ENCODE results near the gene DIRAS1. TPM values are rescaled to one million over a fixed set of nuclear protein-coding genes. Genes with fewer than 3 reads are reported as not detected.

Gene DIRAS1
- total RNA-seq, 1 experiment from 2014 or later, result 7.8 TPM

- Histone ChIP-seq H4K8ac (replicated peaks; ENCODE audit: insufficient read length, low read depth, low read length) (no peak overlapping the region), H3T11ph (ENCODE audit: low read length) (no peak overlapping the region), H3K14ac (ENCODE audit: insufficient read depth, low read length) (no peak overlapping the region), H2BK120ac (ENCODE audit: low read depth, low read length, poor library complexity, severe bottlenecking) (no peak overlapping the region), H3K27me3 (ENCODE audit: insufficient read depth, low read length) (no peaks in the 10 kb centered on the region), H3K27ac (ENCODE audit: insufficient read length, low read depth, low read length) (no peak overlapping the region), H3K4me2 (ENCODE audit: insufficient read depth, insufficient read length, low read length) (no peak overlapping the region), H3K23ac (ENCODE audit: insufficient read length, low read depth, low read length) (no peak overlapping the region), H3K23me2 (ENCODE audit: insufficient read length, low read depth, low read length, poor library complexity, severe bottlenecking) (no peaks in the 10 kb centered on the region), H3K9ac (ENCODE audit: extremely low read depth, insufficient read length, low read length) (no peak overlapping the region), H3K56ac (ENCODE audit: insufficient read length, low read depth, low read length) (no peak overlapping the region), H2BK20ac (ENCODE audit: low read depth, low read length, poor library complexity, severe bottlenecking) (no peak overlapping the region), H4K91ac (ENCODE audit: insufficient read length, low read depth, low read length) (no peak overlapping the region), H3K18ac (ENCODE audit: insufficient read length, low read depth, low read length) (no peak overlapping the region), H3K79me1 (ENCODE audit: insufficient read depth, low read depth, low read length, poor library complexity, severe bottlenecking) (no peaks in the 10 kb centered on the region), H3K4me1 (ENCODE audit: insufficient read depth, low read length) (no peaks in the 10 kb centered on the region), H3K9me3 (ENCODE audit: control insufficient read depth, low read depth, low read length) (no peaks in the 10 kb centered on the region), H2AFZ (ENCODE audit: low read length) (no peak overlapping the region), H2AK5ac (ENCODE audit: insufficient read length, low read length) (no peak overlapping the region), H3K4ac (ENCODE audit: low read depth, low read length) (no peak overlapping the region), H4K5ac (ENCODE audit: insufficient read length, low read depth, low read length) (no peak overlapping the region), H4K20me1 (ENCODE audit: control insufficient read depth, insufficient read depth, insufficient read length) (no peaks in the 10 kb centered on the region), H2BK15ac (ENCODE audit: low read depth, low read length) (no peak overlapping the region), H2BK12ac (ENCODE audit: insufficient read length, low read depth, low read length) (no peak overlapping the region), H2BK5ac (ENCODE audit: insufficient read length, low read length) (no peak overlapping the region), H3K79me2 (ENCODE audit: insufficient read depth, low read length) (peaks cover 3% of the 10 kb centered on the region; the same call in 1 of the 2 replicates)
- Mint-ChIP-seq H3K27me3 (ENCODE audit: low read depth) (no peaks in the 10 kb centered on the region), H3K4me3 (no peak overlapping the region), H3K9me3 (no peaks in the 10 kb centered on the region), H3K36me3 (ENCODE audit: insufficient read depth in 1 of 3, low read depth in 3 of 3) (peaks cover 12 to 61% (median 55%) of the 10 kb centered on the region in 3 experiments; a peak in 6 of 7 replicates), H3K27ac (no peak overlapping the region), H3K4me1 (no peaks in the 10 kb centered on the region)
- no peak for TF ChIP-seq CTCF (conservative IDR thresholded peaks at IDR 0.05)
- WGBS (ENCODE audit: extremely low coverage, insufficient read length, low lambda C conversion rate), result no CpG with 5 or more reads among the region's 21 CpGs
- no peak for DNase-seq
These were observed 43.8 kb upstream of the DIRAS1 start for GRCh38 chr19:2764945-2765344.

Data from H9 (cell line).